Hindlimb muscle (tissue), 1 donor: ENCODE measurements around the gene SHROOM1. TPM values are rescaled to one million over a fixed set of nuclear protein-coding genes. Genes with fewer than 3 reads are reported as not detected.
"Not testable (repeated sequence)": the region's sequence is repeated elsewhere in the genome, so short reads cannot be mapped to it uniquely, and the experiment has no call there.

Experiments
- DNase-seq: peaks from one replicate; pipeline ENCODE4 v3.0.0-alpha.2; 2013
- polyA plus RNA-seq: library from polyadenylated mRNA; unstranded; fragments of 120-200 nt; gene quantifications from one replicate; pipeline ENCODE4 v1.2.1, GENCODE V29; 2013; ENCODE audit not compliant: insufficient read length

The SHROOM1 gene
- polyA plus RNA-seq, 1 donor = 2.8 TPM

- DNase-seq = no peak
These were observed 6.9 kb downstream of the SHROOM1 start for GRCh38 chr5:132823481-132824050.

GRCh38 chr5:132822650-132823480 lies 7.6 kb downstream of the SHROOM1 start:
- peak; percentile 50 for DNase-seq

GRCh38 chr5:132821791-132822190 lies 8.7 kb downstream of the SHROOM1 start:
- no peak for DNase-seq

GRCh38 chr5:132821350-132821749 lies 9.1 kb downstream of the SHROOM1 start:
- DNase-seq = no peak

- peak; percentile 81 for DNase-seq
These were observed 10.2 kb downstream of the SHROOM1 start for GRCh38 chr5:132820162-132820754.

- no peak for DNase-seq
These were observed 11.0 kb downstream of the SHROOM1 start for GRCh38 chr5:132819468-132819867.

- DNase-seq = no peak
These were observed 13.4 kb downstream of the SHROOM1 start for GRCh38 chr5:132817011-132817410.

GRCh38 chr5:132816554-132816953 lies 13.9 kb downstream of the SHROOM1 start:
- no peak for DNase-seq

- DNase-seq = no peak
These were observed 14.4 kb downstream of the SHROOM1 start for GRCh38 chr5:132816083-132816482.

- no peak for DNase-seq
These were observed 15.0 kb downstream of the SHROOM1 start for GRCh38 chr5:132815454-132815853.

- DNase-seq = no peak
These were observed 15.7 kb downstream of the SHROOM1 start for GRCh38 chr5:132814503-132815294.

- DNase-seq = no peak
These were observed 16.6 kb downstream of the SHROOM1 start for GRCh38 chr5:132813599-132814502.

GRCh38 chr5:132812781-132813598 lies 17.5 kb downstream of the SHROOM1 start, which contains the start of gene SOWAHA:
Gene SOWAHA, plus strand, starts transcription at chr5:132813302. Its CDS starts 320 bp downstream, at chr5:132813622.
- DNase-seq = no peak

GRCh38 chr5:132812123-132812765 lies 18.2 kb downstream of the SHROOM1 start:
- DNase-seq = no peak

GRCh38 chr5:132810605-132811004 lies 19.8 kb downstream of the SHROOM1 start:
- DNase-seq = no peak

- no peak for DNase-seq
These were observed 21.6 kb downstream of the SHROOM1 start for GRCh38 chr5:132808866-132809265.

GRCh38 chr5:132808448-132808847 lies 22.0 kb downstream of the SHROOM1 start:
- DNase-seq = no peak

- no peak for DNase-seq
These were observed 23.1 kb downstream of the SHROOM1 start for GRCh38 chr5:132807163-132807838.

- DNase-seq = not testable (repeated sequence)
These were observed 23.7 kb downstream of the SHROOM1 start for GRCh38 chr5:132806804-132807162.

- not testable (repeated sequence) for DNase-seq
These were observed 24.6 kb downstream of the SHROOM1 start for GRCh38 chr5:132805872-132806271.
